Uterus (tissue), 4 donors: ENCODE measurements around the gene ZBTB7C. TPM values are rescaled to one million over a fixed set of nuclear protein-coding genes. Genes with fewer than 3 reads are reported as not detected.

Experiments used
- DNase-seq, 2 donors: peaks; one replicate each; pipeline ENCODE4 v3.0.0-alpha.2; 2019 to 2020
- H3K27ac ChIP-seq, 2 donors: fragments of 200-600 bp; sonication (generic); 1 replicate in 1 of 2; 2 replicates in 1 of 2; pipeline ENCODE4 v1.5.1; 2016 to 2018
- H3K27me3 ChIP-seq, 2 donors: fragments of 200-600 bp; sonication (generic); one replicate each; pipeline ENCODE4 v1.5.1; 2018 to 2019; ENCODE audit warnings: control low read depth in 1 of 2
- H3K36me3 ChIP-seq, 2 donors: fragments of 200-600 bp; sonication (generic); one replicate each; pipeline ENCODE4 v1.5.1; 2019; ENCODE audit warnings: control low read depth in 1 of 2
- H3K4me1 ChIP-seq, 2 donors: fragments of 200-600 bp; sonication (generic); one replicate each; pipeline ENCODE4 v1.5.1; 2018 to 2019; ENCODE audit warnings: control low read depth in 1 of 2
- H3K4me3 ChIP-seq, 2 donors: fragments of 200-600 bp; sonication (generic); 1 replicate in 1 of 2; 2 replicates in 1 of 2; pipeline ENCODE4 v1.5.1; 2018 to 2019; ENCODE audit warnings: mild to moderate bottlenecking in 1 of 2
- H3K9me3 ChIP-seq, 2 donors: fragments of 200-600 bp; sonication (generic); one replicate each; pipeline ENCODE4 v1.5.1; 2019; ENCODE audit warnings: control low read depth in 1 of 2
- CTCF ChIP-seq, 4 experiments: fragments of 200-600 bp in 2 of 4; fragments of 450-650 bp in 2 of 4; sonication (generic) in 2 of 4; IDR thresholded peaks; one replicate each; pipeline ENCODE4 v1.5.1; 2016 to 2019; ENCODE audit warnings: antibody characterized with exemption in 4 of 4, mild to moderate bottlenecking in 2 of 4, moderate library complexity in 1 of 4
- POLR2A ChIP-seq, 2 donors: fragments of 450-650 bp; IDR thresholded peaks; one replicate each; pipeline ENCODE4 v1.6.1; 2016; ENCODE audit warnings: antibody characterized with exemption in 2 of 2, mild to moderate bottlenecking in 1 of 2, moderate library complexity in 1 of 2
- intact Hi-C: fragments of 100-400 bp; cut with DNase I; formaldehyde crosslinking; loops from one replicate; pipeline ENCODE4 v1.15.1; 2023; ENCODE audit warnings: low total_unique reads
- total RNA-seq, 4 donors: library from RNA; depleted of rRNA in 3 of 4; stranded (reverse); fragments of >200 nt in 3 of 4; gene quantifications; one replicate each; pipeline versions ENCODE4 v1.1.0 to v1.2.4, GENCODE V29; 2014 to 2023
- donor health status: DM: yes; HTN: yes; CAD: no.

The ZBTB7C gene
- total RNA-seq, 4 donors from 2014 or later = 1.0 to 11.2 (median 7.9) TPM

- no peak for TF ChIP-seq POLR2A (IDR thresholded peaks at IDR 0.05)
- no peak for TF ChIP-seq CTCF (IDR thresholded peaks at IDR 0.05)
- no peak for DNase-seq
- Histone ChIP-seq H3K4me3 (no peak overlapping the region), H3K27ac (no peak overlapping the region), H3K9me3 (no peaks in the 10 kb centered on the region), H3K36me3 (no peaks in the 10 kb centered on the region), H3K4me1 (no peaks in the 10 kb centered on the region), H3K27me3 (no peaks in the 10 kb centered on the region)
- intact Hi-C loops = no loop called here
Observed at GRCh38 chr18:48417985-48418384, 8.8 kb upstream of the ZBTB7C start.

GRCh38 chr18:48413342-48413741 is 4.2 kb upstream of the ZBTB7C start:
- no peak overlapping the region for H3K4me3 ChIP-seq
- H3K4me1 ChIP-seq = peaks cover 0 to 7% of the 10 kb centered on the region in 2 donors
- no peaks in the 10 kb centered on the region for H3K9me3 ChIP-seq
- no peaks in the 10 kb centered on the region for H3K36me3 ChIP-seq
- H3K27ac ChIP-seq = no peak overlapping the region
- intact Hi-C loops = no loop called here
- DNase-seq = no peak
- TF ChIP-seq CTCF (IDR thresholded peaks at IDR 0.05) (no peak), POLR2A (IDR thresholded peaks at IDR 0.05) (no peak)
- H3K27me3 ChIP-seq = no peaks in the 10 kb centered on the region

- Histone ChIP-seq H3K9me3 (no peaks in the 10 kb centered on the region), H3K27me3 (no peaks in the 10 kb centered on the region), H3K27ac (no peak overlapping the region), H3K4me1 (peaks cover 0 to 7% of the 10 kb centered on the region in 2 donors), H3K36me3 (no peaks in the 10 kb centered on the region), H3K4me3 (no peak overlapping the region)
- DNase-seq = no peak
- intact Hi-C loops = no loop called here
- TF ChIP-seq CTCF (IDR thresholded peaks at IDR 0.05) = peak; percentile 41 to 73 (median 48)
- TF ChIP-seq POLR2A (IDR thresholded peaks at IDR 0.05) = no peak
Observed at GRCh38 chr18:48412339-48412929, 3.3 kb upstream of the ZBTB7C start.

- no peaks in the 10 kb centered on the region for H3K9me3 ChIP-seq
- no peaks in the 10 kb centered on the region for H3K27me3 ChIP-seq
- H3K36me3 ChIP-seq = no peaks in the 10 kb centered on the region
- DNase-seq = peak; percentile 84 to 92
- TF ChIP-seq POLR2A (IDR thresholded peaks at IDR 0.05) (peak; percentile 19 to 55), CTCF (IDR thresholded peaks at IDR 0.05) (peak in 1 of 4 experiments; percentile 4)
- H3K4me3 ChIP-seq = peak overlapping the region; percentile 52 to 61
- intact Hi-C loops = no loop called here
- H3K27ac ChIP-seq = peak overlapping the region; percentile 42 to 58
- H3K4me1 ChIP-seq = peaks cover 0 to 7% of the 10 kb centered on the region in 2 donors
Observed at GRCh38 chr18:48410095-48410920, 1.1 kb upstream of the ZBTB7C start.

- peak in 1 of 2 donors; percentile 47 for DNase-seq
- no peak for TF ChIP-seq POLR2A (IDR thresholded peaks at IDR 0.05)
- no peak for TF ChIP-seq CTCF (IDR thresholded peaks at IDR 0.05)
- H3K27me3 ChIP-seq = no peaks in the 10 kb centered on the region
- H3K27ac ChIP-seq = peak overlapping the region; percentile 42 to 58
- no peaks in the 10 kb centered on the region for H3K9me3 ChIP-seq
- peaks cover 0 to 7% of the 10 kb centered on the region in 2 donors for H3K4me1 ChIP-seq
- peak overlapping the region; percentile 52 to 61 for H3K4me3 ChIP-seq
- intact Hi-C loops = no loop called here
- H3K36me3 ChIP-seq = no peaks in the 10 kb centered on the region
Observed at GRCh38 chr18:48409591-48410094, 460 bp upstream of the ZBTB7C start.
